Measurements from ENCODE around the gene CAB39L.

- TF ChIP-seq CTCF (IDR thresholded peaks at IDR 0.05 in 8 of 11, conservative IDR thresholded peaks at IDR 0.05 in 3 of 11) (no peak), POLR2AphosphoS5 (IDR thresholded peaks at IDR 0.05) (no peak)
Measured at GRCh38 chr13:49341941-49342340, 101.9 kb downstream of the CAB39L start.
